RWPE2 (cell line): ENCODE measurements around the gene XCR1.

Experiments used
- ATAC-seq: fragments of 200-7000 bp; cut with Tn5 transposase; 3 replicates; pipeline ENCODE4 v1.9.1; 2021; ENCODE audit warnings: low read depth
- DNase-seq: peaks from one replicate; pipeline ENCODE4 v3.0.0-alpha.2; 2020; ENCODE audit warnings: low spot score
- H3K27ac ChIP-seq: fragments of 450-650 bp; 2 replicates; pipeline ENCODE4 v1.5.1; 2017; ENCODE audit warnings: mild to moderate bottlenecking; ENCODE audit not compliant: poor library complexity, severe bottlenecking
- H3K27me3 ChIP-seq: fragments of 250-450 bp; sonication (Bioruptor Pico); 2 replicates; pipeline ENCODE4 v1.5.1; 2021; ENCODE audit warnings: mild to moderate bottlenecking, moderate library complexity; ENCODE audit not compliant: insufficient read depth, poor library complexity, severe bottlenecking
- H3K36me3 ChIP-seq: fragments of 250-450 bp; sonication (Bioruptor Pico); 2 replicates; pipeline ENCODE4 v1.5.1; 2020; ENCODE audit warnings: low read depth, mild to moderate bottlenecking, moderate library complexity
- H3K4me1 ChIP-seq: fragments of 250-450 bp; sonication (Bioruptor Pico); 2 replicates; pipeline ENCODE4 v1.5.1; 2021; ENCODE audit warnings: mild to moderate bottlenecking, moderate library complexity; ENCODE audit not compliant: insufficient read depth, poor library complexity, severe bottlenecking
- H3K4me3 ChIP-seq: fragments of 250-450 bp; sonication (Bioruptor Pico); 2 replicates; pipeline ENCODE4 v1.5.1; 2021; ENCODE audit warnings: mild to moderate bottlenecking, moderate library complexity; ENCODE audit not compliant: severe bottlenecking
- H3K9me3 ChIP-seq: fragments of 250-450 bp; sonication (Bioruptor Pico); 2 replicates; pipeline ENCODE4 v1.5.1; 2021; ENCODE audit warnings: mild to moderate bottlenecking, moderate library complexity; ENCODE audit not compliant: severe bottlenecking
- TF ChIP-seq, protein P1 (sequence below): fragments of 450-650 bp; IDR thresholded peaks from one replicate; pipeline ENCODE4 v1.5.1; 2017; ENCODE audit warnings: mild to moderate bottlenecking, moderate library complexity; ENCODE audit not compliant: poor library complexity, severe bottlenecking

Gene XCR1

GRCh38 chr3:45975686-45976085, 51.6 kb downstream of the XCR1 start:
- Histone ChIP-seq H3K4me1 (peaks cover 11% of the 10 kb centered on the region), H3K36me3 (peaks cover 53% of the 10 kb centered on the region), H3K27me3 (no peaks in the 10 kb centered on the region), H3K27ac (no peak overlapping the region), H3K9me3 (no peaks in the 10 kb centered on the region), H3K4me3 (no peak overlapping the region)
- ATAC-seq (no peak), DNase-seq (no peak)
- TF ChIP-seq, protein P1, sequence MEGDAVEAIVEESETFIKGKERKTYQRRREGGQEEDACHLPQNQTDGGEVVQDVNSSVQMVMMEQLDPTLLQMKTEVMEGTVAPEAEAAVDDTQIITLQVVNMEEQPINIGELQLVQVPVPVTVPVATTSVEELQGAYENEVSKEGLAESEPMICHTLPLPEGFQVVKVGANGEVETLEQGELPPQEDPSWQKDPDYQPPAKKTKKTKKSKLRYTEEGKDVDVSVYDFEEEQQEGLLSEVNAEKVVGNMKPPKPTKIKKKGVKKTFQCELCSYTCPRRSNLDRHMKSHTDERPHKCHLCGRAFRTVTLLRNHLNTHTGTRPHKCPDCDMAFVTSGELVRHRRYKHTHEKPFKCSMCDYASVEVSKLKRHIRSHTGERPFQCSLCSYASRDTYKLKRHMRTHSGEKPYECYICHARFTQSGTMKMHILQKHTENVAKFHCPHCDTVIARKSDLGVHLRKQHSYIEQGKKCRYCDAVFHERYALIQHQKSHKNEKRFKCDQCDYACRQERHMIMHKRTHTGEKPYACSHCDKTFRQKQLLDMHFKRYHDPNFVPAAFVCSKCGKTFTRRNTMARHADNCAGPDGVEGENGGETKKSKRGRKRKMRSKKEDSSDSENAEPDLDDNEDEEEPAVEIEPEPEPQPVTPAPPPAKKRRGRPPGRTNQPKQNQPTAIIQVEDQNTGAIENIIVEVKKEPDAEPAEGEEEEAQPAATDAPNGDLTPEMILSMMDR, result no peak

DNA sequence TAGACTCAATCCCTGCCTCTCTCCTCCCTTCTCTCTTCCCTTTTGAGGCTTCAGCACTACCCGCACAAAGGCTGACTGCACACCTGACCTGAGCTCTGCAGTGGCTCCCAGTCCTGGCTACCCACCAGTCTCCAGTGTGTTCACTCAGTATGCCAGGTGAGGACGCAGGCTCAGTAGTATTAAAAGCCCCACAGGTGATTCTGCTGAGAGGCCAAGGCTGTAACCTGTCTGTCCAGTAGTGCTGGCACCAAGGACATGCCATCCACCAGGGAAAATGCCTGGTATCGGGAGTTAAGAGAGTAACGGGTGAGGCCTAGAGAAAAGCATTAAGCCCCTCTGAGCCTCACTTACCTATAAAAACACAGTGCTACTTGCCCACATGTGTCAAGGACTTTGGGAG, 52.6 kb downstream of the XCR1 start:
- Histone ChIP-seq H3K4me1 (peaks cover 11% of the 10 kb centered on the region), H3K9me3 (no peaks in the 10 kb centered on the region), H3K27ac (no peak overlapping the region), H3K36me3 (peaks cover 53% of the 10 kb centered on the region), H3K27me3 (no peaks in the 10 kb centered on the region), H3K4me3 (no peak overlapping the region)
- TF ChIP-seq, protein P1, result no peak
- DNase-seq, result no peak
- no peak for ATAC-seq

DNA sequence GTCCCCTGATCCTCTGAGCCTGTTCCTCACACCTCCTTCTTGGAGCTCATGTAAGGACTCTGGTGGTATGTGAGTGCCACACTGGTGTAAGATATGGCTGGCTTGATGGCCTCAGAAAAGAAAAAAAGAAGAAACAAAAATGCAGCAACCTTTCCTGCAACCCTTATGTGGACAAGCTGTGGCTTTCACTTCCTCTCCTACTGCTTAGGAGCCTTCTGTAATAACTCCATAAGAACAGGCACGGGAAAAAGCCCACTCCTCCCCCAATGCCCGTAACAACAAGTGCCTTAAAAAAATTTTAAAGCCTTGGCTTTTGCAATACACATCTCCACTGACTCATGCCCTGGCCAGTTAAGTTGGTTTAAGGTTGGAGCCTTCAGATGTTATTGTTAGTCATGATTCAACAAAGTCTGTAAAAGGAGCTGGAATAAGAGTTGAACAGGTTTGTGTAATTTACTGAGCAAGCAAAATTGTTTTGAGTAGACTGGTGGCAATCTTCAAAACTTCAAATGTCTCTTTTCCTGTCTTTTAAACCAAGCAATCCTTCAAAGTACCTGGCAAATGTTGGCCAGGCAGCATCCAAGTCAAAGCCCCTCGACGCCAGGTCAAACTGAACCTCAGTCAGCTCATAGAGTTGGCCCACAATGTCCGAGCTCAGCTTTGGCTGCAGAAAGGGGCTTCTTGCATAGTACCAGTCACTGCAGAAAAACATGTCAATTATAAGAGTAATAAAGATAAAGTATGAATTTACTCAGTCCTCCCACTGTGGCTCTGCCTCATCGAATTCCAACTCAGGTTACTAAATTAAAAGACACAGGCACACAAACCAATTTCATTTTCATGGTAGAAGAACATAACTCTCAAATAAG, 54.5 kb downstream of the XCR1 start:
- no peaks in the 10 kb centered on the region for H3K9me3 ChIP-seq
- H3K27me3 ChIP-seq, result no peaks in the 10 kb centered on the region
- TF ChIP-seq, protein P1, result no peak
- H3K4me3 ChIP-seq, result no peak overlapping the region
- H3K27ac ChIP-seq, result peak overlapping the region; percentile 12
- peaks cover 53% of the 10 kb centered on the region for H3K36me3 ChIP-seq
- peaks cover 11% of the 10 kb centered on the region for H3K4me1 ChIP-seq
- ATAC-seq (peak; percentile 98), DNase-seq (no peak)

GRCh38 chr3:45969953-45970352, 57.3 kb downstream of the XCR1 start:
- TF ChIP-seq, protein P1, result no peak
- H3K4me3 ChIP-seq, result no peak overlapping the region
- H3K27me3 ChIP-seq, result no peaks in the 10 kb centered on the region
- no peak for DNase-seq
- no peaks in the 10 kb centered on the region for H3K9me3 ChIP-seq
- no peak overlapping the region for H3K27ac ChIP-seq
- H3K36me3 ChIP-seq, result peaks cover 50% of the 10 kb centered on the region
- peaks cover 11% of the 10 kb centered on the region for H3K4me1 ChIP-seq
- no peak for ATAC-seq

GRCh38 chr3:45969116-45969515, 58.2 kb downstream of the XCR1 start:
- no peak for DNase-seq
- TF ChIP-seq, protein P1, result no peak
- no peaks in the 10 kb centered on the region for H3K9me3 ChIP-seq
- peaks cover 11% of the 10 kb centered on the region for H3K4me1 ChIP-seq
- H3K36me3 ChIP-seq, result peaks cover 58% of the 10 kb centered on the region
- no peak for ATAC-seq
- no peak overlapping the region for H3K27ac ChIP-seq
- H3K27me3 ChIP-seq, result no peaks in the 10 kb centered on the region
- no peak overlapping the region for H3K4me3 ChIP-seq
